HEK293 (cell line): Measurements from ENCODE around the gene HNRNPUL1.

ENCODE experiments used
- EGR2 ChIP-seq: fragments of 450-650 bp; formaldehyde crosslinking; IDR thresholded peaks from 2 replicates; pipeline ENCODE4 v1.5.1; 2016; ENCODE audit warnings: low read depth, missing biosample characterization, missing genetic modification characterization
- GLIS2 ChIP-seq: fragments of 450-650 bp; formaldehyde crosslinking; IDR thresholded peaks from 2 replicates; pipeline ENCODE4 v1.5.1; 2016; ENCODE audit warnings: missing biosample characterization, missing genetic modification characterization
- HOXD13 ChIP-seq: sonication (generic); formaldehyde crosslinking; IDR thresholded peaks from 2 replicates; pipeline ENCODE4 v1.8.0; 2022; ENCODE audit warnings: missing genetic modification reagents, borderline replicate concordance
- KLF1 ChIP-seq: fragments of 450-650 bp; formaldehyde crosslinking; IDR thresholded peaks from 2 replicates; pipeline ENCODE4 v1.5.1; 2016; ENCODE audit warnings: missing biosample characterization, missing genetic modification characterization
- KLF10 ChIP-seq: fragments of 450-650 bp; IDR thresholded peaks from 2 replicates; pipeline ENCODE4 v1.5.1; 2018; ENCODE audit warnings: missing biosample characterization, mild to moderate bottlenecking, missing genetic modification characterization
- MZF1 ChIP-seq: fragments of 450-650 bp; formaldehyde crosslinking; IDR thresholded peaks from 2 replicates; pipeline ENCODE4 v1.5.1; 2017; ENCODE audit warnings: missing biosample characterization, missing genetic modification characterization, borderline replicate concordance
- WT1 ChIP-seq: fragments of 450-650 bp; formaldehyde crosslinking; IDR thresholded peaks from 2 replicates; pipeline ENCODE4 v1.5.1; 2016; ENCODE audit warnings: missing biosample characterization, missing genetic modification characterization
- YY2 ChIP-seq: fragments of 450-650 bp; formaldehyde crosslinking; IDR thresholded peaks from 2 replicates; pipeline ENCODE4 v1.5.1; 2016; ENCODE audit warnings: missing biosample characterization, missing genetic modification characterization
- ZBTB17 ChIP-seq: fragments of 450-650 bp; formaldehyde crosslinking; IDR thresholded peaks from 2 replicates; pipeline ENCODE4 v1.5.1; 2016; ENCODE audit warnings: missing biosample characterization, missing genetic modification characterization
- ZBTB20 ChIP-seq: fragments of 450-650 bp; formaldehyde crosslinking; IDR thresholded peaks from 2 replicates; pipeline ENCODE4 v1.5.1; 2016; ENCODE audit warnings: missing biosample characterization, missing genetic modification characterization
- ZBTB21 ChIP-seq: fragments of 450-650 bp; formaldehyde crosslinking; IDR thresholded peaks from 2 replicates; pipeline ENCODE4 v1.5.1; 2017; ENCODE audit warnings: missing biosample characterization, missing genetic modification characterization
- ZEB2 ChIP-seq: fragments of 450-650 bp; formaldehyde crosslinking; IDR thresholded peaks from 2 replicates; pipeline ENCODE4 v1.5.1; 2016; ENCODE audit warnings: missing biosample characterization, missing genetic modification characterization
- ZNF10 ChIP-seq: fragments of 450-650 bp; formaldehyde crosslinking; IDR thresholded peaks from 2 replicates; pipeline ENCODE4 v1.5.1; 2017; ENCODE audit warnings: missing biosample characterization, missing genetic modification characterization
- ZNF335 ChIP-seq: fragments of 450-650 bp; formaldehyde crosslinking; conservative IDR thresholded peaks from 2 replicates; pipeline ENCODE4 v1.5.1; 2016; ENCODE audit warnings: missing biosample characterization, missing genetic modification characterization
- ZNF510 ChIP-seq: fragments of 450-650 bp; formaldehyde crosslinking; IDR thresholded peaks from 2 replicates; pipeline ENCODE4 v1.5.1; 2018; ENCODE audit warnings: mild to moderate bottlenecking, missing genetic modification characterization, missing biosample characterization; ENCODE audit not compliant: insufficient replicate concordance
- ZNF549 ChIP-seq: fragments of 450-650 bp; IDR thresholded peaks from 2 replicates; pipeline ENCODE4 v1.5.1; 2018; ENCODE audit warnings: missing biosample characterization, missing genetic modification characterization, mild to moderate bottlenecking, inconsistent platforms, moderate library complexity
- ZNF555 ChIP-seq: fragments of 450-650 bp; formaldehyde crosslinking; conservative IDR thresholded peaks from 2 replicates; pipeline ENCODE4 v1.5.1; 2017; ENCODE audit warnings: missing biosample characterization, mild to moderate bottlenecking, missing genetic modification characterization, inconsistent platforms
- ZNF571 ChIP-seq: fragments of 450-650 bp; formaldehyde crosslinking; IDR thresholded peaks from 2 replicates; pipeline ENCODE4 v1.5.0; 2017; ENCODE audit warnings: missing biosample characterization, missing genetic modification characterization
- ZNF621 ChIP-seq: fragments of 450-650 bp; formaldehyde crosslinking; IDR thresholded peaks from 2 replicates; pipeline ENCODE4 v1.5.1; 2017; ENCODE audit warnings: missing biosample characterization, missing genetic modification characterization
- ZNF629 ChIP-seq: fragments of 450-650 bp; formaldehyde crosslinking; IDR thresholded peaks from 2 replicates; pipeline ENCODE4 v1.5.1; 2017; ENCODE audit warnings: missing biosample characterization, missing genetic modification characterization
- ZNF658 ChIP-seq: fragments of 450-650 bp; formaldehyde crosslinking; IDR thresholded peaks from 2 replicates; pipeline ENCODE4; 2016; ENCODE audit warnings: missing biosample characterization, missing genetic modification characterization
- ZNF701 ChIP-seq: fragments of 450-650 bp; formaldehyde crosslinking; IDR thresholded peaks from 2 replicates; pipeline ENCODE4 v1.5.1; 2016; ENCODE audit warnings: missing biosample characterization, missing genetic modification characterization
- ZNF777 ChIP-seq: fragments of 450-650 bp; formaldehyde crosslinking; IDR thresholded peaks from 2 replicates; pipeline ENCODE4 v1.5.1; 2017; ENCODE audit warnings: missing biosample characterization, missing genetic modification characterization, borderline replicate concordance
- ZSCAN16 ChIP-seq: fragments of 450-650 bp; formaldehyde crosslinking; IDR thresholded peaks from 2 replicates; pipeline ENCODE4 v1.5.1; 2016; ENCODE audit warnings: missing biosample characterization, missing genetic modification characterization
- ZSCAN23 ChIP-seq: fragments of 450-650 bp; formaldehyde crosslinking; IDR thresholded peaks from 2 replicates; pipeline ENCODE4 v1.5.1; 2016; ENCODE audit warnings: missing biosample characterization, missing genetic modification characterization
- ZXDB ChIP-seq: fragments of 450-650 bp; formaldehyde crosslinking; IDR thresholded peaks from 2 replicates; pipeline ENCODE4 v1.5.1; 2016; ENCODE audit warnings: missing biosample characterization, missing genetic modification characterization
- TF ChIP-seq, protein P1 (sequence below): fragments of 450-650 bp; formaldehyde crosslinking; IDR thresholded peaks from 2 replicates; pipeline ENCODE4 v1.5.1; 2016; ENCODE audit warnings: missing biosample characterization, missing genetic modification characterization
- TF ChIP-seq, protein P2 (sequence below): fragments of 450-650 bp; formaldehyde crosslinking; IDR thresholded peaks from 2 replicates; pipeline ENCODE4 v1.5.1; 2016; ENCODE audit warnings: missing biosample characterization, missing genetic modification characterization
- TF ChIP-seq, protein P3 (sequence below): fragments of 450-650 bp; formaldehyde crosslinking; IDR thresholded peaks from 2 replicates; pipeline ENCODE4 v1.5.1; 2016; ENCODE audit warnings: missing biosample characterization, missing genetic modification characterization
- TF ChIP-seq, protein P4 (sequence below): fragments of 450-650 bp; formaldehyde crosslinking; IDR thresholded peaks from 2 replicates; pipeline ENCODE4 v1.5.1; 2016; ENCODE audit warnings: missing biosample characterization, missing genetic modification characterization

The HNRNPUL1 gene

DNA sequence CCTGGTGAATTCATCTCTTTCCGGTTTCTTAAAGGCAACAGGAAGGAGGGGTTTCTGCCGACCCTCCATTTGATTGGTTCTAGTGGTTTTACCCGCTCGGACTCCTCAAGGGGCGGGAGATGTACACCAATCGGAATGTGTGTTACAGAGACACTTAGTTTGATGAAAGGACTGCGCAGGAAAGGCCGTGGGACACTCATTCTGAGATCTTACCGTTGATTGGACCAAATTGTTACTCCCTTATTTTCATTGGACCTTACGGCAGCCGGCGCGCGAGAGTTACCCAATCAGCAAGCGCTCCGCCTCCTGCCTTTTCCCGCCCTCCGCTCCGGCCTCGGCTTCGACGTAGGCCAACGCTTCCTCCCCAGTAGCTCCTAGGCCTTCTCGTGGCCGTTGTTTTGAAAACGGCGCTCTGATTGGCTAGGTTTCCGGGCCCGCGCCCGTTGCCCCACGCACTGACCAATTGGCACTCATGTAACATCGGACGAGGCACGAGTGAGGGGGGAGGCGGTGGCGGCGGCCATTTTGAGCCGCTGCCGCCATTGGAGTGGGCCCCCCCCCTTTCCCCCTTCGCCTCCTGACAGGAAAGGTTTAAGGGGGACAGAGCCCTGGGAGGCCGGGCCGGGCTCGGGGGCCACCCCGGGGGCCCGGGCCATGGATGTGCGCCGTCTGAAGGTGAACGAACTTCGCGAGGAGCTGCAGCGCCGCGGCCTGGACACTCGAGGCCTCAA is at the start of gene HNRNPUL1 (continued):
- TF ChIP-seq MZF1 (tag by site-specific recombination) (no peak), WT1 (tag by site-specific recombination) (peak; percentile 90), ZNF777 (peak; percentile 45; the same call in 1 of the 2 replicates), KLF1 (tag by site-specific recombination) (peak; percentile 63; the same call in 1 of the 2 replicates), GLIS2 (tag by site-specific recombination) (peak; percentile 98), ZNF510 (no peak), ZXDB (tag by site-specific recombination) (peak; percentile 96), ZSCAN16 (tag by site-specific recombination) (no peak), ZNF658 (tag by site-specific recombination) (no peak), ZNF549 (tag by site-specific recombination) (no peak), ZNF621 (tag by site-specific recombination) (no peak), EGR2 (tag by site-specific recombination) (peak; percentile 87), ZBTB17 (tag by site-specific recombination) (peak; percentile 65), YY2 (tag by site-specific recombination) (peak; percentile 100), ZNF701 (no peak), ZBTB20 (tag by site-specific recombination) (peak; percentile 78), ZBTB21 (peak; percentile 82), ZNF555 (tag by site-specific recombination) (no peak), ZNF571 (tag by site-specific recombination) (no peak), ZNF629 (peak; percentile 79), ZEB2 (tag by site-specific recombination) (no peak), ZSCAN23 (tag by site-specific recombination) (no peak), ZNF10 (tag by site-specific recombination) (peak; percentile 53; the same call in 1 of the 2 replicates), HOXD13 (CRISPR knock-in tag) (no peak), KLF10 (tag by site-specific recombination) (peak; percentile 93), ZNF335 (tag by site-specific recombination) (no peak)
- TF ChIP-seq, protein P1, sequence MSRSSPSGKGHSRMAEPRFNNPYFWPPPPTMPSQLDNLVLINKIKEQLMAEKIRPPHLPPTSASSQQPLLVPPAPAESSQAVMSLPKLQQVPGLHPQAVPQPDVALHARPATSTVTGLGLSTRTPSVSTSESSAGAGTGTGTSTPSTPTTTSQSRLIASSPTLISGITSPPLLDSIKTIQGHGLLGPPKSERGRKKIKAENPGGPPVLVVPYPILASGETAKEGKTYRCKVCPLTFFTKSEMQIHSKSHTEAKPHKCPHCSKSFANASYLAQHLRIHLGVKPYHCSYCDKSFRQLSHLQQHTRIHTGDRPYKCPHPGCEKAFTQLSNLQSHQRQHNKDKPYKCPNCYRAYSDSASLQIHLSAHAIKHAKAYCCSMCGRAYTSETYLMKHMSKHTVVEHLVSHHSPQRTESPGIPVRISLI (tag by site-specific recombination), result no peak
- TF ChIP-seq, protein P2, sequence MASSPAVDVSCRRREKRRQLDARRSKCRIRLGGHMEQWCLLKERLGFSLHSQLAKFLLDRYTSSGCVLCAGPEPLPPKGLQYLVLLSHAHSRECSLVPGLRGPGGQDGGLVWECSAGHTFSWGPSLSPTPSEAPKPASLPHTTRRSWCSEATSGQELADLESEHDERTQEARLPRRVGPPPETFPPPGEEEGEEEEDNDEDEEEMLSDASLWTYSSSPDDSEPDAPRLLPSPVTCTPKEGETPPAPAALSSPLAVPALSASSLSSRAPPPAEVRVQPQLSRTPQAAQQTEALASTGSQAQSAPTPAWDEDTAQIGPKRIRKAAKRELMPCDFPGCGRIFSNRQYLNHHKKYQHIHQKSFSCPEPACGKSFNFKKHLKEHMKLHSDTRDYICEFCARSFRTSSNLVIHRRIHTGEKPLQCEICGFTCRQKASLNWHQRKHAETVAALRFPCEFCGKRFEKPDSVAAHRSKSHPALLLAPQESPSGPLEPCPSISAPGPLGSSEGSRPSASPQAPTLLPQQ (tag by site-specific recombination), result peak; percentile 99
- TF ChIP-seq, protein P3, sequence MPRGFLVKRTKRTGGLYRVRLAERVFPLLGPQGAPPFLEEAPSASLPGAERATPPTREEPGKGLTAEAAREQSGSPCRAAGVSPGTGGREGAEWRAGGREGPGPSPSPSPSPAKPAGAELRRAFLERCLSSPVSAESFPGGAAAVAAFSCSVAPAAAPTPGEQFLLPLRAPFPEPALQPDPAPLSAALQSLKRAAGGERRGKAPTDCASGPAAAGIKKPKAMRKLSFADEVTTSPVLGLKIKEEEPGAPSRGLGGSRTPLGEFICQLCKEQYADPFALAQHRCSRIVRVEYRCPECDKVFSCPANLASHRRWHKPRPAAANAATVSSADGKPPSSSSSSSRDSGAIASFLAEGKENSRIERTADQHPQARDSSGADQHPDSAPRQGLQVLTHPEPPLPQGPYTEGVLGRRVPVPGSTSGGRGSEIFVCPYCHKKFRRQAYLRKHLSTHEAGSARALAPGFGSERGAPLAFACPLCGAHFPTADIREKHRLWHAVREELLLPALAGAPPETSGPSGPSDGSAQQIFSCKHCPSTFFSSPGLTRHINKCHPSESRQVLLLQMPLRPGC, result peak; percentile 69
- TF ChIP-seq, protein P4, sequence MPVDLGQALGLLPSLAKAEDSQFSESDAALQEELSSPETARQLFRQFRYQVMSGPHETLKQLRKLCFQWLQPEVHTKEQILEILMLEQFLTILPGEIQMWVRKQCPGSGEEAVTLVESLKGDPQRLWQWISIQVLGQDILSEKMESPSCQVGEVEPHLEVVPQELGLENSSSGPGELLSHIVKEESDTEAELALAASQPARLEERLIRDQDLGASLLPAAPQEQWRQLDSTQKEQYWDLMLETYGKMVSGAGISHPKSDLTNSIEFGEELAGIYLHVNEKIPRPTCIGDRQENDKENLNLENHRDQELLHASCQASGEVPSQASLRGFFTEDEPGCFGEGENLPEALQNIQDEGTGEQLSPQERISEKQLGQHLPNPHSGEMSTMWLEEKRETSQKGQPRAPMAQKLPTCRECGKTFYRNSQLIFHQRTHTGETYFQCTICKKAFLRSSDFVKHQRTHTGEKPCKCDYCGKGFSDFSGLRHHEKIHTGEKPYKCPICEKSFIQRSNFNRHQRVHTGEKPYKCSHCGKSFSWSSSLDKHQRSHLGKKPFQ, result 0 out of 2 replicates have a peak, but pooled peaks have one; percentile 10
